GM23338 (cell line): ENCODE data around the gene KRTAP4-11. TPM values are rescaled to one million over a fixed set of nuclear protein-coding genes. Genes with fewer than 3 reads are reported as not detected.
"Not testable (repeated sequence)": the region's sequence is repeated elsewhere in the genome, so short reads cannot be mapped to it uniquely, and the experiment has no call there.

Experiments used
- ATAC-seq: fragments of 200-7000 bp; cut with Tn5 transposase; 3 replicates; pipeline ENCODE4 v1.9.1; 2020
- DNase-seq: peaks from one replicate; pipeline ENCODE4 v3.0.0-alpha.2; 2015; ENCODE audit warnings: low spot score
- H2AFZ ChIP-seq: fragments of 200-600 bp; sonication (generic); 2 replicates; pipeline ENCODE4 v1.8.0; 2016; ENCODE audit warnings: antibody characterized with exemption, mild to moderate bottlenecking, moderate library complexity
- H3F3A ChIP-seq: fragments of 200-600 bp; sonication (generic); replicated peaks from 2 replicates; pipeline ENCODE4 v1.8.0; 2017; ENCODE audit warnings: antibody characterized with exemption, mixed run types, low read depth
- H3K27ac ChIP-seq: fragments of 200-600 bp; sonication (generic); 2 replicates; pipeline ENCODE4 v1.6.1; 2016; ENCODE audit warnings: low read depth
- H3K27me3 ChIP-seq: fragments of 200-600 bp; sonication (generic); 2 replicates; pipeline ENCODE4 v1.8.0; 2016; ENCODE audit warnings: mild to moderate bottlenecking, mixed run types, moderate library complexity; ENCODE audit not compliant: insufficient read depth
- H3K36me3 ChIP-seq: fragments of 200-600 bp; sonication (generic); 2 replicates; pipeline ENCODE4 v1.8.0; 2016; ENCODE audit warnings: mild to moderate bottlenecking; ENCODE audit not compliant: insufficient read depth
- H3K4me1 ChIP-seq: fragments of 200-600 bp; sonication (generic); 2 replicates; pipeline ENCODE4 v1.8.0; 2016; ENCODE audit warnings: mild to moderate bottlenecking, moderate library complexity; ENCODE audit not compliant: insufficient read depth
- H3K4me2 ChIP-seq: fragments of 200-600 bp; sonication (generic); 2 replicates; pipeline ENCODE4 v1.7.1; 2017; ENCODE audit warnings: mixed run types
- H3K4me3 ChIP-seq: fragments of 200-600 bp; sonication (generic); 2 replicates; pipeline ENCODE4 v1.6.1; 2016; ENCODE audit warnings: mixed run types
- H3K79me2 ChIP-seq: fragments of 200-600 bp; sonication (generic); replicated peaks from 2 replicates; pipeline ENCODE4 v1.8.0; 2017; ENCODE audit warnings: mild to moderate bottlenecking; ENCODE audit not compliant: insufficient read depth
- H3K9me2 ChIP-seq: fragments of 200-600 bp; sonication (generic); 2 replicates; pipeline ENCODE4 v1.8.0; 2017; ENCODE audit not compliant: insufficient read depth
- H4K20me1 ChIP-seq: fragments of 200-600 bp; sonication (generic); replicated peaks from 2 replicates; pipeline ENCODE4 v1.8.0; 2017; ENCODE audit warnings: mild to moderate bottlenecking; ENCODE audit not compliant: insufficient read depth
- H3K27ac Mint-ChIP-seq: 2 replicates; pipeline ENCODE4 v1.8.0; 2020; ENCODE audit warnings: inconsistent platforms, mild to moderate bottlenecking, moderate library complexity, mixed read lengths
- H3K27me3 Mint-ChIP-seq: 3 replicates; pipeline ENCODE4 v1.8.0; 2022; ENCODE audit warnings: low read depth, mild to moderate bottlenecking, moderate library complexity, mixed read lengths, inconsistent platforms; ENCODE audit not compliant: insufficient read depth, poor library complexity
- H3K36me3 Mint-ChIP-seq: 3 replicates; pipeline ENCODE4 v1.8.0; 2021; ENCODE audit warnings: low read depth, mild to moderate bottlenecking, inconsistent platforms, moderate library complexity, mixed read lengths
- H3K4me1 Mint-ChIP-seq: 3 replicates; pipeline ENCODE4 v1.8.0; 2020; ENCODE audit warnings: mild to moderate bottlenecking, inconsistent platforms, mixed read lengths
- H3K4me3 Mint-ChIP-seq: 3 replicates; pipeline ENCODE4 v1.8.0; 2021; ENCODE audit warnings: moderate library complexity, mild to moderate bottlenecking, inconsistent platforms, mixed read lengths
- H3K9me3 Mint-ChIP-seq: 3 replicates; pipeline ENCODE4 v1.8.0; 2020; ENCODE audit warnings: moderate library complexity, mild to moderate bottlenecking, inconsistent platforms, mixed read lengths
- CREB1 ChIP-seq: fragments of 250-450 bp; sonication (Bioruptor Pico); IDR thresholded peaks from 2 replicates; pipeline ENCODE4 v1.5.0; 2020; ENCODE audit warnings: low read depth, mild to moderate bottlenecking, moderate library complexity
- EZH2 ChIP-seq: fragments of 200-600 bp; sonication (generic); IDR thresholded peaks from one replicate; pipeline ENCODE4 v1.8.0; 2017; ENCODE audit warnings: antibody characterized with exemption, mild to moderate bottlenecking, low read depth; ENCODE audit not compliant: unreplicated experiment
- EZH2phosphoT487 ChIP-seq: fragments of 200-600 bp; sonication (generic); IDR thresholded peaks from one replicate; pipeline ENCODE4 v1.8.1; 2018; ENCODE audit warnings: antibody characterized with exemption; ENCODE audit not compliant: unreplicated experiment
- JUNB ChIP-seq: IDR thresholded peaks from one replicate; pipeline ENCODE4 v1.6.1; 2016; ENCODE audit warnings: antibody characterized with exemption; ENCODE audit not compliant: unreplicated experiment
- POLR2AphosphoS5 ChIP-seq: IDR thresholded peaks from 2 replicates; pipeline ENCODE4 v1.6.1; 2016; ENCODE audit warnings: antibody characterized with exemption, low read depth
- ZNF114 ChIP-seq: fragments of 250-450 bp; sonication (Bioruptor Pico); IDR thresholded peaks from 2 replicates; pipeline ENCODE4 v1.5.0; 2020; ENCODE audit warnings: mild to moderate bottlenecking, moderate library complexity
- ZNF331 ChIP-seq: fragments of 250-450 bp; sonication (Bioruptor Pico); IDR thresholded peaks from 2 replicates; pipeline ENCODE4 v1.5.0; 2020; ENCODE audit warnings: low read depth, mild to moderate bottlenecking, moderate library complexity
- polyA plus RNA-seq: library from polyadenylated mRNA; unstranded; fragments of >200 nt; fragmentation: Nextera tagmentation; extraction: Ambion mirVana; gene quantifications from 2 replicates; pipeline ENCODE4 v1.2.1, GENCODE V29; 2016
- total RNA-seq: library from RNA; depleted of rRNA; stranded (reverse); fragments of >200 nt; shearing (Covaris generic); gene quantifications from 2 replicates; pipeline ENCODE4 v1.2.3, GENCODE V29; 2014
- TF ChIP-seq, protein P1 (sequence below): IDR thresholded peaks from one replicate; pipeline ENCODE4 v1.6.1; 2018; ENCODE audit warnings: antibody characterized with exemption; ENCODE audit not compliant: unreplicated experiment
- TF ChIP-seq, protein P2 (sequence below): IDR thresholded peaks from 2 replicates; pipeline ENCODE4 v1.6.1; 2016; ENCODE audit warnings: antibody characterized with exemption
- TF ChIP-seq, protein P3 (sequence below), 2 experiments: fragments of 200-600 bp in 1 of 2; sonication (generic) in 1 of 2; conservative IDR thresholded peaks; 2 replicates each; pipeline versions ENCODE4 v1.5.1 to v1.6.1; 2016 to 2017; ENCODE audit warnings: antibody characterized with exemption in 2 of 2, low read depth in 2 of 2, mild to moderate bottlenecking in 2 of 2, moderate library complexity in 1 of 2

Gene KRTAP4-11
- total and polyA plus RNA-seq, 2 experiments from 2014 or later: not detected

DNA sequence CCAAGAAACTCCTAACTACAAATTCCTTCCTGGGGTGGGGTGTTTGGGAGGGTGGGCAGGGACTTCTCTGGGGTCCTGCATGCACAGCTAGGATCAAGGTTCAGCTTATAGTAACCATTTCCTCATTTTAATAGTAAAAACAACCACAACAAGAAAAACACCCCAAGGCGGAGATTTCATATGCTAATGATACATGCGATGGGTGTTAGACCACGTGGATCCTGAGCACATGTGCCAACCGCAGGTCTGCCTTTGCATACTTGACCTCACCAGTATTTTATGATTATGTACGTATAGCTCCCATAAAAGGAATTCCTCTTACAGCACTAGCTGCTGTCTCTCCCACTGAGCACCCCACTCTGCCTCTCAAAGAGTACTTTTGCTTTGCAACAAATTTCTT is 1.9 kb downstream of the KRTAP4-11 start (continued):
- TF ChIP-seq, protein P1, sequence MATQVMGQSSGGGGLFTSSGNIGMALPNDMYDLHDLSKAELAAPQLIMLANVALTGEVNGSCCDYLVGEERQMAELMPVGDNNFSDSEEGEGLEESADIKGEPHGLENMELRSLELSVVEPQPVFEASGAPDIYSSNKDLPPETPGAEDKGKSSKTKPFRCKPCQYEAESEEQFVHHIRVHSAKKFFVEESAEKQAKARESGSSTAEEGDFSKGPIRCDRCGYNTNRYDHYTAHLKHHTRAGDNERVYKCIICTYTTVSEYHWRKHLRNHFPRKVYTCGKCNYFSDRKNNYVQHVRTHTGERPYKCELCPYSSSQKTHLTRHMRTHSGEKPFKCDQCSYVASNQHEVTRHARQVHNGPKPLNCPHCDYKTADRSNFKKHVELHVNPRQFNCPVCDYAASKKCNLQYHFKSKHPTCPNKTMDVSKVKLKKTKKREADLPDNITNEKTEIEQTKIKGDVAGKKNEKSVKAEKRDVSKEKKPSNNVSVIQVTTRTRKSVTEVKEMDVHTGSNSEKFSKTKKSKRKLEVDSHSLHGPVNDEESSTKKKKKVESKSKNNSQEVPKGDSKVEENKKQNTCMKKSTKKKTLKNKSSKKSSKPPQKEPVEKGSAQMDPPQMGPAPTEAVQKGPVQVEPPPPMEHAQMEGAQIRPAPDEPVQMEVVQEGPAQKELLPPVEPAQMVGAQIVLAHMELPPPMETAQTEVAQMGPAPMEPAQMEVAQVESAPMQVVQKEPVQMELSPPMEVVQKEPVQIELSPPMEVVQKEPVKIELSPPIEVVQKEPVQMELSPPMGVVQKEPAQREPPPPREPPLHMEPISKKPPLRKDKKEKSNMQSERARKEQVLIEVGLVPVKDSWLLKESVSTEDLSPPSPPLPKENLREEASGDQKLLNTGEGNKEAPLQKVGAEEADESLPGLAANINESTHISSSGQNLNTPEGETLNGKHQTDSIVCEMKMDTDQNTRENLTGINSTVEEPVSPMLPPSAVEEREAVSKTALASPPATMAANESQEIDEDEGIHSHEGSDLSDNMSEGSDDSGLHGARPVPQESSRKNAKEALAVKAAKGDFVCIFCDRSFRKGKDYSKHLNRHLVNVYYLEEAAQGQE: no peak
- no peak for TF ChIP-seq ZNF331 (CRISPR knock-in tag)
- TF ChIP-seq CREB1 (CRISPR knock-in tag): no peak
- no peak for TF ChIP-seq ZNF114

DNA sequence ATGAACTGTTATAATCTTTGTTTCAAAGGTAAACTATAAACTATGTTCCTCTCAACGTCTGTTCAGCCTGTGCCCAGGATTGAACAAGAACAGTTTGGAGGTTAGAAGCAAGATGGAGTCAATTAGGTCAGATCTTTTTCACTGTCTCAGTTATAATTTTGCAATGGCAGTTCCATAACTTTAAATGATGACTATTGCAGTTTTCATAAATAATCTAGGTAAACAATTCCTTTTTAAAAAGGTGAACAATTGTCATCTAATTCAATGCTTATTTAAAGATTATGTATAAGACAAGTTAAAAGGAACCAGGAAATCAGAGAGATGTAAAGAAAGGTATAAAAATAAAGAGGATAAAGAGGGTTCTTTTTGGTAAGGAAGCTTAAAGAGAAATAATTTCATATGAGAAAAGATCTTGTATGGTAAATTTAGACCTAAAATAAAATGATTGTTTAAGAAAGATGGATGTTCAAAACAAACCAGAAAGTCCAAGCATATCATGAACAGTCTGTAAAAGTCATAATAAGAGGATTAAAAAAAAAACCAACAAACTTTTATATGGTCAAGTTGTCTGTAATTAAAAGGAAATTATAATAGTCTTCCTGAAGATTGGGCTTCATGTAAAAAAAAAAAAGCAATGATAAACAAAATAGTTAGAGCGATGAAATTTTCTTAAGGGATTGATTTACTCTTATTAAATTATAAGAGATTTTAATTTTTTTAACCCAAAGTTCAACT is 6.9 kb downstream of the KRTAP4-11 start:
- H3K79me2 ChIP-seq: no peaks in the 10 kb centered on the region
- no peak for ATAC-seq
- Mint-ChIP-seq H3K9me3 (peaks cover 54% of the 10 kb centered on the region), H3K27ac (no peak overlapping the region), H3K36me3 (peaks cover 60% of the 10 kb centered on the region), H3K4me1 (peaks cover 35% of the 10 kb centered on the region), H3K4me3 (no peak overlapping the region), H3K27me3 (peaks cover 5% of the 10 kb centered on the region)
- no peaks in the 10 kb centered on the region for H3K27me3 ChIP-seq
- H3K9me2 ChIP-seq: no peaks in the 10 kb centered on the region
- peaks cover 21% of the 10 kb centered on the region; the same call in 1 of the 2 replicates for H3K36me3 ChIP-seq
- no peak overlapping the region for H3K27ac ChIP-seq
- no peak overlapping the region for H3K4me3 ChIP-seq
- TF ChIP-seq, protein P2, sequence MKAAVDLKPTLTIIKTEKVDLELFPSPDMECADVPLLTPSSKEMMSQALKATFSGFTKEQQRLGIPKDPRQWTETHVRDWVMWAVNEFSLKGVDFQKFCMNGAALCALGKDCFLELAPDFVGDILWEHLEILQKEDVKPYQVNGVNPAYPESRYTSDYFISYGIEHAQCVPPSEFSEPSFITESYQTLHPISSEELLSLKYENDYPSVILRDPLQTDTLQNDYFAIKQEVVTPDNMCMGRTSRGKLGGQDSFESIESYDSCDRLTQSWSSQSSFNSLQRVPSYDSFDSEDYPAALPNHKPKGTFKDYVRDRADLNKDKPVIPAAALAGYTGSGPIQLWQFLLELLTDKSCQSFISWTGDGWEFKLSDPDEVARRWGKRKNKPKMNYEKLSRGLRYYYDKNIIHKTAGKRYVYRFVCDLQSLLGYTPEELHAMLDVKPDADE: no peak
- no peak for TF ChIP-seq CREB1 (CRISPR knock-in tag)
- TF ChIP-seq EZH2: no peak
- TF ChIP-seq, protein P1: no peak
- no peak for TF ChIP-seq POLR2AphosphoS5
- TF ChIP-seq EZH2phosphoT487: no peak
- TF ChIP-seq JUNB: no peak
- TF ChIP-seq, protein P3, sequence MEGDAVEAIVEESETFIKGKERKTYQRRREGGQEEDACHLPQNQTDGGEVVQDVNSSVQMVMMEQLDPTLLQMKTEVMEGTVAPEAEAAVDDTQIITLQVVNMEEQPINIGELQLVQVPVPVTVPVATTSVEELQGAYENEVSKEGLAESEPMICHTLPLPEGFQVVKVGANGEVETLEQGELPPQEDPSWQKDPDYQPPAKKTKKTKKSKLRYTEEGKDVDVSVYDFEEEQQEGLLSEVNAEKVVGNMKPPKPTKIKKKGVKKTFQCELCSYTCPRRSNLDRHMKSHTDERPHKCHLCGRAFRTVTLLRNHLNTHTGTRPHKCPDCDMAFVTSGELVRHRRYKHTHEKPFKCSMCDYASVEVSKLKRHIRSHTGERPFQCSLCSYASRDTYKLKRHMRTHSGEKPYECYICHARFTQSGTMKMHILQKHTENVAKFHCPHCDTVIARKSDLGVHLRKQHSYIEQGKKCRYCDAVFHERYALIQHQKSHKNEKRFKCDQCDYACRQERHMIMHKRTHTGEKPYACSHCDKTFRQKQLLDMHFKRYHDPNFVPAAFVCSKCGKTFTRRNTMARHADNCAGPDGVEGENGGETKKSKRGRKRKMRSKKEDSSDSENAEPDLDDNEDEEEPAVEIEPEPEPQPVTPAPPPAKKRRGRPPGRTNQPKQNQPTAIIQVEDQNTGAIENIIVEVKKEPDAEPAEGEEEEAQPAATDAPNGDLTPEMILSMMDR (conservative IDR thresholded peaks at IDR 0.05; ENCODE audit: low read depth in 2 of 2): no peak
- peaks cover 22% of the 10 kb centered on the region for H3K4me1 ChIP-seq
- no peak overlapping the region for H2AFZ ChIP-seq
- H3F3A ChIP-seq: no peaks in the 10 kb centered on the region
- H3K4me2 ChIP-seq: no peak overlapping the region
- no peak for DNase-seq
- H4K20me1 ChIP-seq: no peaks in the 10 kb centered on the region

DNA sequence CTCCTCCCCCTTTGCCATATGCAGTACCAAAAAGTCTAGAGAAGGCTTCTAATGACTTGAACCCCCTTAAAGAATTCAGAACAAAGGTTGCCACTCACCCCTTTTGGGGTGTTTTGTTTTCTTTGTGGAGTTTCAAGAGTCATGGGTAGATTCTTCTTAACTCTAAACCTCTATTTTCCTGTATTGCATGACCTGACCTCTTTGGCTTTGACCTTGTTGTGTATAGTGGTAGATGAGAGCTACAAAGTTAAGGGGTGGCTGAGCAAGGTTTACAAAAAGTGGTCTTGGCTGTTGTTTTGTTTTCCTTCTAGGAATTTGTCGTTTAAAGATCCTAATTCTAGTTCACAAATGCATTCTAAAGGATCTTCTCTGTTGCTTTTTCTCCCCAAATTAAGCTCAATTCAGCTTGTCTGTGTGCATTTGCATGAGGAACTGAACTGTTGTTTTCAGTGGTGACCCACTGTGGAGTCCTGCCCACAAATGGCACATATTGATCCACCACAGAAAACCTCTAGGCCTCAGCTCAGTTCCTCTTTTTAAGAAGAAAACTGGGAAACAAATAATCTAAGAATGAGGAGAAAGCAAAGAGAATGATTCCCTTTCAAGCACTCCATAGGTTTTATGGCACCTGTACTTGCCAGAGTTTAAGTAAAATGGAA is 9.3 kb downstream of the KRTAP4-11 start:
- not testable (repeated sequence) for ATAC-seq, H3K27ac ChIP-seq, DNase-seq, H3K79me2 ChIP-seq, H3K9me2 ChIP-seq, H2AFZ ChIP-seq, H3K4me3 Mint-ChIP-seq, H3K4me3 ChIP-seq, H3K27me3 Mint-ChIP-seq, H3F3A ChIP-seq, H4K20me1 ChIP-seq, H3K27me3 ChIP-seq
- Mint-ChIP-seq H3K27ac (peak overlapping the region; percentile 85), H3K9me3 (peaks cover 50% of the 10 kb centered on the region), H3K36me3 (peaks cover 48% of the 10 kb centered on the region), H3K4me1 (peaks cover 34% of the 10 kb centered on the region)
- peaks cover 21% of the 10 kb centered on the region; the same call in 1 of the 2 replicates for H3K36me3 ChIP-seq
- peaks cover 25% of the 10 kb centered on the region for H3K4me1 ChIP-seq
- 0 out of 2 replicates have a peak overlapping the region, but pooled peaks have one; percentile 19 for H3K4me2 ChIP-seq
